Body of pancreas (tissue), 4 donors: ENCODE measurements around the gene GLRX3. TPM values are rescaled to one million over a fixed set of nuclear protein-coding genes. Genes with fewer than 3 reads are reported as not detected.

Experiments used
- ATAC-seq: fragments of 150-250 bp; one replicate; pipeline ENCODE4 v1.9.1; 2016
- DNase-seq, 4 donors: peaks; one replicate each; pipeline ENCODE4 v3.0.0-alpha.2; 2019
- H3K27ac ChIP-seq, 4 donors: fragments of 200-600 bp; sonication (generic); 1 replicate in 3 of 4; 2 replicates in 1 of 4; pipeline versions ENCODE4 v1.5.1 to v1.6.1; 2016 to 2019; ENCODE audit warnings: mild to moderate bottlenecking in 1 of 4, mixed read lengths in 1 of 4, moderate library complexity in 1 of 4
- H3K27me3 ChIP-seq, 2 donors: fragments of 200-600 bp; sonication (generic); one replicate each; pipeline ENCODE4 v1.6.0; 2016; ENCODE audit warnings: mild to moderate bottlenecking in 1 of 2
- H3K36me3 ChIP-seq, 2 donors: fragments of 200-600 bp; sonication (generic); replicated peaks in 1 of 2; 2 replicates each; pipeline ENCODE4 v1.5.1; 2016; ENCODE audit warnings: low read depth in 2 of 2; ENCODE audit not compliant: insufficient read depth in 1 of 2
- H3K4me1 ChIP-seq: fragments of 200-600 bp; sonication (generic); one replicate; pipeline ENCODE4 v1.6.0; 2016
- H3K4me3 ChIP-seq, 2 donors: fragments of 200-600 bp; sonication (generic); 1 replicate in 1 of 2; 2 replicates in 1 of 2; pipeline ENCODE4 v1.5.1; 2016 to 2019
- H3K9me3 ChIP-seq, 3 donors: fragments of 200-600 bp; sonication (generic); 1 replicate in 2 of 3; 2 replicates in 1 of 3; pipeline ENCODE4 v1.5.1; 2016
- POLR2A ChIP-seq, 3 donors: fragments of 450-650 bp; IDR thresholded peaks; one replicate each; pipeline ENCODE4 v1.6.1; 2016; ENCODE audit warnings: antibody characterized with exemption in 3 of 3, mild to moderate bottlenecking in 2 of 3
- WGBS, 2 donors: methylation state at CpG; one replicate each; pipeline ENCODE4 v1.1.5; 2017; 5-methylcytosine and 5-hydroxymethylcytosine counted together
- intact Hi-C: fragments of 100-400 bp; cut with DNase I; formaldehyde crosslinking; loops from one replicate; pipeline ENCODE4 v1.15.1; 2023
- total RNA-seq, 2 donors: library from RNA; depleted of rRNA; stranded (reverse); fragments of >200 nt; gene quantifications; one replicate each; pipeline ENCODE4 v1.1.0, GENCODE V29; 2016
- TF ChIP-seq, protein P1 (sequence below), 7 experiments: fragments of 450-650 bp in 4 of 7; fragments of 200-600 bp in 3 of 7; sonication (generic) in 3 of 7; IDR thresholded peaks; one replicate each; pipeline ENCODE4 v1.5.1; 2016 to 2019; ENCODE audit warnings: antibody characterized with exemption in 7 of 7

Gene GLRX3
- total RNA-seq, 2 donors from 2014 or later: 13.2 to 24.4 TPM

DNA sequence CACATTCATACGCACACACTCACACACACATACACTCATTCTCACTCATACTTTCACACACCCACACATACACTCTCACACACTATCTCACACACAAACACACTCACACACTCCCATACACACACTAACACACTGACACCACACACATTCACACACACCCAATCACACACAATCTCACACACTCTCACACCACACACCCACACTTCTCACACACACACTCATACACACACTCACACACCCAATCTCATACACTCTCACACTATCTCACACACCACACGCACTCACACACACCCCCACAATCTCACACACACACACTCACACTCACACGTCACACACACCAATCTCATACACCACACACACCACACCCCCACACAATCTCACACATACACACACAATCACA, 71.0 kb downstream of the GLRX3 start:
- intact Hi-C loops: no loop called here
- ATAC-seq (no peak), DNase-seq (no peak)

DNA sequence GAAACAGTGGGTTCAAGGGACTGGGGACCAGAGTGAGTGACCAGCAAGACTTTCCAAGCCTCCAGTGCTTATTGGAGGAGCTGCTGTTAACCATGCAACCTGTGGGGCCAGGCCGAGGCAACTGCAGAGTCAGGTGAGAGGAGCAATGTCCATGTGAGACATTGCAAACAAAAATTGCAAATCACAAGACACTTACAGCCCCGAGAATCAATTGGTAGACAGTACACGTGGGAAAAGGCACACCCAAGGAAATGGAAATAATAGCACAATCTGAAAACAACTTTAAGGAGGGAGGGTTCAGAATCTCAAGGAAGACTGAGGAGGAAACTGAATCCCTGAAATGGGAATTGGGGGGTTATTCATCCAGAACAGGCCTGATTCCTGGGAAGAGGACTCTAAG, 72.6 kb downstream of the GLRX3 start:
- intact Hi-C loops: no loop called here
- Histone ChIP-seq H3K36me3 (no peaks in the 10 kb centered on the region), H3K4me1 (no peaks in the 10 kb centered on the region), H3K27ac (no peak overlapping the region), H3K9me3 (no peaks in the 10 kb centered on the region), H3K27me3 (no peaks in the 10 kb centered on the region), H3K4me3 (no peak overlapping the region)
- ATAC-seq (no peak), DNase-seq (no peak)
- WGBS, 2 donors: 46 to 48% methylated on average over 3 of the region's 3 CpGs
- TF ChIP-seq, protein P1, sequence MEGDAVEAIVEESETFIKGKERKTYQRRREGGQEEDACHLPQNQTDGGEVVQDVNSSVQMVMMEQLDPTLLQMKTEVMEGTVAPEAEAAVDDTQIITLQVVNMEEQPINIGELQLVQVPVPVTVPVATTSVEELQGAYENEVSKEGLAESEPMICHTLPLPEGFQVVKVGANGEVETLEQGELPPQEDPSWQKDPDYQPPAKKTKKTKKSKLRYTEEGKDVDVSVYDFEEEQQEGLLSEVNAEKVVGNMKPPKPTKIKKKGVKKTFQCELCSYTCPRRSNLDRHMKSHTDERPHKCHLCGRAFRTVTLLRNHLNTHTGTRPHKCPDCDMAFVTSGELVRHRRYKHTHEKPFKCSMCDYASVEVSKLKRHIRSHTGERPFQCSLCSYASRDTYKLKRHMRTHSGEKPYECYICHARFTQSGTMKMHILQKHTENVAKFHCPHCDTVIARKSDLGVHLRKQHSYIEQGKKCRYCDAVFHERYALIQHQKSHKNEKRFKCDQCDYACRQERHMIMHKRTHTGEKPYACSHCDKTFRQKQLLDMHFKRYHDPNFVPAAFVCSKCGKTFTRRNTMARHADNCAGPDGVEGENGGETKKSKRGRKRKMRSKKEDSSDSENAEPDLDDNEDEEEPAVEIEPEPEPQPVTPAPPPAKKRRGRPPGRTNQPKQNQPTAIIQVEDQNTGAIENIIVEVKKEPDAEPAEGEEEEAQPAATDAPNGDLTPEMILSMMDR (IDR thresholded peaks at IDR 0.05): no peak
- TF ChIP-seq POLR2A (IDR thresholded peaks at IDR 0.05): no peak

More for the DNA sequence above, 71.0 kb downstream of the GLRX3 start:
- Histone ChIP-seq H3K36me3 (no peaks in the 10 kb centered on the region), H3K27ac (no peak overlapping the region), H3K4me3 (no peak overlapping the region), H3K27me3 (no peaks in the 10 kb centered on the region), H3K9me3 (no peaks in the 10 kb centered on the region), H3K4me1 (no peaks in the 10 kb centered on the region)
- TF ChIP-seq, protein P1 (IDR thresholded peaks at IDR 0.05): no peak
- no peak for TF ChIP-seq POLR2A (IDR thresholded peaks at IDR 0.05)
- 77 to 88% methylated on average over 3 of the region's 3 CpGs for WGBS, 2 donors

DNA sequence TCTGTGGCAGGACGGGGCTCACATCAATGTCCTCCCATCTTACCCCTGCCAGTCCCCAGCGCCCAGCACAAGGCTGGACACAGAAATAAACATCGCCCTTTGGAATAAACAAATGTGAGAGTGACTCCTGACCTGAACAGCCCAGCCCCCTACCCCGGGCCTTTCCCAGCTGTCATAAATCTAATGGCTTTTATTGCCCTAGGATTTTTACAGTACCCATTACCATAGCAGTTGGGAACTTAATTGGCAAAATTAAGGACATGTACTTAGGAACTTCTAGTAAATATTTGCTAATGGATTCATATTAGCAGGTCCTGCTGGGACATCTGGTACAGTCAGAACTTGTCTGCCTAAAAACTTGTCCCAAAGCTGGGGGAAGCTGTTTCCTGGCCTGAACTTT, 76.6 kb downstream of the GLRX3 start:
- Histone ChIP-seq H3K4me3 (no peak overlapping the region), H3K9me3 (no peaks in the 10 kb centered on the region), H3K4me1 (no peaks in the 10 kb centered on the region), H3K27me3 (no peaks in the 10 kb centered on the region), H3K27ac (no peak overlapping the region), H3K36me3 (no peaks in the 10 kb centered on the region)
- TF ChIP-seq, protein P1 (IDR thresholded peaks at IDR 0.05): no peak
- no peak for TF ChIP-seq POLR2A (IDR thresholded peaks at IDR 0.05)
- no peak for DNase-seq
- intact Hi-C loops: no loop called here
- 69 to 79% methylated on average over 4 of the region's 4 CpGs for WGBS, 2 donors
- ATAC-seq: no peak

DNA sequence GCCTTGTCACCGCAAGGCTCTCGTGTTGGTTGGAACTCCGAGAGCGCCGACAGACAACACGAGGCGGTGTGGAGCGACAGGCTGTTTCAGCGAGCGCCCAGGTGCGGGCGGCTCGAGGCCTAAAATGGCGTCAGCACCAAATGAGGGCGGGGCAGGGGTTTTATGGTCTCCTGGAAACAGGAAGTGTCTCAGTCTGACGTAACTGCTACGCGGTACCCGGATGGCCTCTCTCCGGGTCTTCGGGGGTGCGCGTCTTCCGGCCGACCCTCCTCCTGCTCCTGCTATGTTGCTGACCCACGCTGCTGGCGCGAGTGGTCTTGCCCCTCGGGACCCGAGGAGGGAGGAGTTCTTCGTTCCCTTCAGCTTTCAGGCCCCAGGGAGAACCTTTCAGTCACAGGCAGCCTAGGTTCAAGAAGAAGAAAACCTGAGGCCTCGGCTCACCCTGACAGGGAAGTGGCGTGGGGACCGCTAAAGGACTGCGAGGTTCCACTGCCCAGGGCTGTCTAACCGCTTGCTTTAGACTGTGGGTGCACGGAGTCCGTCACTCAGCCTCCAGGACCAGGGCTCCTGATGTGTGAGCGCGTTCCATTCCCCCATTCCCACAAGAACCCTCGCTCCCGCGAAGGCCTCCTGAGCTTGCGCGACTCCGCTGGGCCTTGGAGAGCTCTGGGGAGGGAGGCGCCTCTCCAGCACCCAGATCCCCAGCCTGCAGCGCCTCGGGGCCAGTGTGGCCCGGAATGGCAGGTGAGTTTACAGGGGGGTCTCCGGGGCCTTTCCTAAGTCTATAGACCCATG, 77.3 kb downstream of the GLRX3 start:
- no peaks in the 10 kb centered on the region for H3K4me1 ChIP-seq
- WGBS, 2 donors: 90 to 93% methylated on average over 49 to 51 of the region's 51 CpGs
- DNase-seq (no peak), ATAC-seq (no peak)
- TF ChIP-seq, protein P1 (IDR thresholded peaks at IDR 0.05): no peak
- no peak for TF ChIP-seq POLR2A (IDR thresholded peaks at IDR 0.05)
- no peaks in the 10 kb centered on the region for H3K9me3 ChIP-seq
- H3K27me3 ChIP-seq: no peaks in the 10 kb centered on the region
- intact Hi-C loops: no loop called here
- no peak overlapping the region for H3K4me3 ChIP-seq
- H3K27ac ChIP-seq: no peak overlapping the region
- no peaks in the 10 kb centered on the region for H3K36me3 ChIP-seq

DNA sequence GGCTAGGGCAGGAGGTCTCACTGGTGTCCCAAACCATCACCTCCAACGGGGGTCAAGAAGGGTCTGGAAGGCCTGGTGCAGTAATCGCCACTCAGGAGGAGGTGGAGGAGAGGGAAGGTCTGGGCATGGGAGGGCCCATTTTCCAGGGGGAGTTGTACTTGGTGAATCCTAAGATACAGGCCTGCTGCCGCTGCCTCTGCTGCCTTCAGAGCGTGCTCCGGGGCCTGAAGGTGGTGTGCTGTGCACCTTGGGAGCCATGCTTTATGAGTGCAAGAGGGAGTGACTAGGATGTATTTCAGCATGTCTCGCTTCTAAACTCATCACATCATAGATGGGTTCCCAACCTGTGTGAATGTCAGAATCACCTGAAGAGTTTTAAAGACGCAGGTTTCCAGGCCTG, 78.2 kb downstream of the GLRX3 start:
- H3K4me3 ChIP-seq: no peak overlapping the region
- no peak for ATAC-seq
- H3K4me1 ChIP-seq: no peaks in the 10 kb centered on the region
- intact Hi-C loops: no loop called here
- TF ChIP-seq, protein P1 (IDR thresholded peaks at IDR 0.05): no peak
- no peak for TF ChIP-seq POLR2A (IDR thresholded peaks at IDR 0.05)
- 84 to 97% methylated on average over 7 of the region's 7 CpGs for WGBS, 2 donors
- H3K9me3 ChIP-seq: no peaks in the 10 kb centered on the region
- no peak for DNase-seq
- H3K36me3 ChIP-seq: no peaks in the 10 kb centered on the region
- no peak overlapping the region for H3K27ac ChIP-seq
- no peaks in the 10 kb centered on the region for H3K27me3 ChIP-seq
